K562 (cell line): ENCODE data around the gene LMX1B. TPM values are rescaled to one million over a fixed set of nuclear protein-coding genes. Genes with fewer than 3 reads are reported as not detected.

ENCODE experiments used
- ATAC-seq: fragments of 200-7000 bp; cut with Tn5 transposase; 3 replicates; pipeline ENCODE4 v1.9.1; 2020; ENCODE audit warnings: moderate library complexity
- BruUV-seq: library from RNA; stranded (reverse); fragments of 400-500 nt; replicated peaks from 2 replicates; lab custom pipeline; 2021; lab: Mats Ljungman, UMichigan
- CTCF ChIA-PET: fragments of 300-600 bp; formaldehyde crosslinking; extraction: SDS; loops from one replicate; lab custom pipeline; 2021; ENCODE audit warnings: low intra/inter-chr PET ratio; lab: Yijun Ruan, JAX
- POLR2A ChIA-PET: fragments of 300-600, 350-650 bp; sonication (Branson Sonifier 250); formaldehyde crosslinking; extraction: SDS; loops from one replicate; lab custom pipeline; 2021; ENCODE audit warnings: antibody characterized with exemption, inconsistent platforms; lab: Yijun Ruan, JAX
- DNase-seq, 4 experiments: peaks; one replicate each; pipeline versions ENCODE4 v3.0.0 to v3.0.0-alpha.2; 2011 to 2018; ENCODE audit warnings: low spot score in 3 of 4, mixed read lengths in 3 of 4; ENCODE audit errors: extremely low read depth in 1 of 4
- FAIRE-seq: peaks from 2 replicates; lab custom pipeline; 2011; peaks lifted over from hg19 to GRCh38; lab: Jason Lieb, UNC
- H2AFZ ChIP-seq: 2 replicates; pipeline ENCODE4 v1.6.0; 2011; ENCODE audit warnings: low read depth, low read length, control low read depth, inconsistent platforms
- H3K27ac ChIP-seq: fragments of 200-600 bp; 3 replicates; pipeline ENCODE4 v1.8.0; 2011; ENCODE audit warnings: low read depth, mild to moderate bottlenecking, control low read depth, inconsistent platforms, low read length, moderate library complexity, mixed read lengths; ENCODE audit errors: extremely low read depth
- H3K27me3 ChIP-seq, 2 experiments: fragments of 300-600 bp in 1 of 2; 2 replicates in 1 of 2; 3 replicates in 1 of 2; pipeline versions ENCODE4 v1.6.0 to v1.8.0; 2011; ENCODE audit warnings: inconsistent platforms in 2 of 2, low read length in 2 of 2, mild to moderate bottlenecking in 1 of 2, mixed read lengths in 1 of 2, moderate library complexity in 1 of 2; ENCODE audit not compliant: control insufficient read depth in 2 of 2, insufficient read depth in 2 of 2
- H3K36me3 ChIP-seq: fragments of 300-600 bp; 3 replicates; pipeline ENCODE4 v1.8.0; 2011; ENCODE audit warnings: mild to moderate bottlenecking, low read length, inconsistent platforms; ENCODE audit not compliant: control insufficient read depth, insufficient read depth
- H3K4me1 ChIP-seq, 2 experiments: fragments of 200-600 bp in 1 of 2; replicated peaks in 1 of 2; 2 replicates in 1 of 2; 3 replicates in 1 of 2; pipeline versions ENCODE4 v1.5.1 to v1.8.0; 2011; ENCODE audit warnings: inconsistent platforms in 2 of 2, low read length in 2 of 2, mild to moderate bottlenecking in 1 of 2, mixed read lengths in 1 of 2, moderate library complexity in 1 of 2; ENCODE audit not compliant: control insufficient read depth in 2 of 2, insufficient read depth in 2 of 2
- H3K4me2 ChIP-seq: 2 replicates; pipeline ENCODE4 v1.6.1; 2011; ENCODE audit warnings: low read length, control low read depth, inconsistent platforms, mixed read lengths; ENCODE audit not compliant: insufficient read depth
- H3K4me3 ChIP-seq: fragments of 200-600 bp; sonication (generic), shearing (Covaris generic); 2 replicates; pipeline ENCODE4 v1.5.1; 2016; ENCODE audit warnings: control low read depth, inconsistent platforms
- H3K79me2 ChIP-seq: fragments of 200-600 bp; 3 replicates; pipeline ENCODE4 v1.8.0; 2011; ENCODE audit warnings: low read length, inconsistent platforms; ENCODE audit not compliant: control insufficient read depth, insufficient read depth
- H3K9ac ChIP-seq, 2 experiments: 2 replicates each; pipeline versions ENCODE4 v1.6.0 to v1.6.1; 2011; ENCODE audit warnings: low read depth in 2 of 2, low read length in 2 of 2, control low read depth in 1 of 2, inconsistent platforms in 1 of 2, mild to moderate bottlenecking in 1 of 2, mixed read lengths in 1 of 2; ENCODE audit not compliant: insufficient read depth in 1 of 2
- H3K9me1 ChIP-seq: one replicate; pipeline ENCODE4 v1.6.0; 2011; ENCODE audit warnings: inconsistent platforms, mild to moderate bottlenecking, low read length, moderate library complexity; ENCODE audit not compliant: control insufficient read depth, insufficient read depth
- H3K9me3 ChIP-seq: replicated peaks from 2 replicates; pipeline ENCODE4 v1.5.1; 2011; ENCODE audit warnings: low read depth, low read length, inconsistent platforms; ENCODE audit not compliant: control insufficient read depth, insufficient read depth
- H4K20me1 ChIP-seq: replicated peaks from 2 replicates; pipeline ENCODE4 v1.6.1; 2011; ENCODE audit warnings: low read length, inconsistent platforms, mixed read lengths; ENCODE audit not compliant: control insufficient read depth, insufficient read depth
- BRD4 ChIP-seq: fragments of 200-600 bp; sonication (generic); IDR thresholded peaks from 2 replicates; pipeline ENCODE4 v1.6.1; 2017; ENCODE audit warnings: inconsistent platforms
- CHD1 ChIP-seq: fragments of 200-600 bp; sonication (generic); IDR thresholded peaks from one replicate; pipeline ENCODE4 v1.6.1; 2012; ENCODE audit warnings: mild to moderate bottlenecking, moderate library complexity, low read length, inconsistent platforms
- DACH1 ChIP-seq: fragments of 450-650 bp; IDR thresholded peaks from 2 replicates; pipeline ENCODE4 v1.6.1; 2018; ENCODE audit not compliant: partially characterized antibody
- ESRRA ChIP-seq: fragments of 450-650 bp; IDR thresholded peaks from 2 replicates; pipeline ENCODE4 v1.6.1; 2014; ENCODE audit warnings: low read depth, mild to moderate bottlenecking, moderate library complexity, borderline replicate concordance
- HDAC6 ChIP-seq: IDR thresholded peaks from 2 replicates; pipeline ENCODE4 v1.6.1; 2012; ENCODE audit warnings: low read depth, mild to moderate bottlenecking, control low read depth, inconsistent platforms, low read length, moderate library complexity
- MAFK ChIP-seq: IDR thresholded peaks from 2 replicates; pipeline ENCODE4 v1.6.1; 2011; ENCODE audit warnings: low read length, improper control_type of control experiment
- MTA3 ChIP-seq: fragments of 450-650 bp; formaldehyde crosslinking; IDR thresholded peaks from 2 replicates; pipeline ENCODE4 v1.6.1; 2017; ENCODE audit warnings: mild to moderate bottlenecking, borderline replicate concordance
- POU5F1 ChIP-seq: fragments of 150-350 bp; IDR thresholded peaks from 2 replicates; pipeline ENCODE4 v1.6.1; 2014; ENCODE audit warnings: borderline replicate concordance, low read length, low read depth, mild to moderate bottlenecking; ENCODE audit not compliant: partially characterized antibody
- RBM25 ChIP-seq: fragments of 200-400 bp; formaldehyde crosslinking; IDR thresholded peaks from 2 replicates; pipeline ENCODE4 v1.6.1; 2018; ENCODE audit warnings: low read length, low read depth, moderate library complexity; ENCODE audit not compliant: severe bottlenecking
- RFX7 ChIP-seq: fragments of 250-450 bp; sonication (Bioruptor Pico); IDR thresholded peaks from 2 replicates; pipeline ENCODE4 v1.5.1; 2021; ENCODE audit warnings: mild to moderate bottlenecking
- STAT5A ChIP-seq: IDR thresholded peaks from 2 replicates; pipeline ENCODE4 v1.6.1; 2012; ENCODE audit warnings: low read length, inconsistent platforms, borderline replicate concordance
- ZKSCAN1 ChIP-seq: fragments of 150-350 bp; IDR thresholded peaks from 2 replicates; pipeline ENCODE4 v1.6.1; 2016; ENCODE audit warnings: low read depth, low read length
- ZNF444 ChIP-seq: fragments of 250-450 bp; sonication (Bioruptor Pico); IDR thresholded peaks from 2 replicates; pipeline ENCODE4 v1.4.0; 2020; ENCODE audit warnings: mild to moderate bottlenecking, moderate library complexity
- WGBS: fragments of 100-300 bp; shearing (Covaris generic); methylation state at CpG from one replicate; pipeline ENCODE4 v1.1.6; 2016; ENCODE audit warnings: low coverage, mixed read lengths; ENCODE audit not compliant: insufficient coverage; ENCODE audit errors: missing lambda C conversion rate; 5-methylcytosine and 5-hydroxymethylcytosine counted together
- in situ Hi-C: fragments of 300-500 bp; cut with MboI; formaldehyde crosslinking; loops from 4 replicates; pipeline ENCODE4 v1.15.0; 2018; ENCODE audit warnings: inconsistent platforms, mixed read lengths
- intact Hi-C: fragments of 100-400 bp; cut with micrococcal nuclease; formaldehyde crosslinking; loops from 2 replicates; pipeline ENCODE4 v1.14.2; 2022
- polyA plus RNA-seq, 8 experiments: library from polyadenylated mRNA; depleted of rRNA in 4 of 8; stranded (reverse) in 5 of 8; unstranded in 3 of 8; fragments of >200 nt; fragmentation: Nextera tagmentation in 2 of 8; fragmentation: Illumina TruSeq in 1 of 8; extraction: Ambion mirVana in 2 of 8; extraction: Trizol in 1 of 8; gene quantifications; 2 replicates each; pipeline versions ENCODE4 v1.2.1 to v1.2.3, GENCODE V29; 2011 to 2014; ENCODE audit warnings: inconsistent platforms in 1 of 8, missing spikeins in 1 of 8
- total RNA-seq, 7 experiments: library from RNA; depleted of rRNA in 6 of 7; stranded (reverse); fragments of >200 nt in 6 of 7; fragmentation: Illumina TruSeq in 2 of 7; extraction: Trizol in 2 of 7; gene quantifications; 2 replicates each; pipeline versions ENCODE4 v1.2.1 to v1.2.3, GENCODE V29; 2011 to 2021; ENCODE audit warnings: low replicate concordance in 1 of 7
- TF ChIP-seq, protein P1 (sequence below), 3 experiments: fragments of 200-800 bp in 1 of 3; fragments of 250-450 bp in 1 of 3; fragments of 450-650 bp in 1 of 3; sonication (Bioruptor Pico) in 1 of 3; sonication (Bioruptor generic) in 1 of 3; formaldehyde crosslinking in 1 of 3; IDR thresholded peaks; 2 replicates each; pipeline versions ENCODE4 v1.6.1 to v1.8.0; 2016 to 2022; ENCODE audit warnings: mild to moderate bottlenecking in 2 of 3, missing genetic modification characterization in 2 of 3, missing compliant biosample characterization in 1 of 3, moderate library complexity in 1 of 3
- TF ChIP-seq, protein P2 (sequence below): sonication (generic); formaldehyde crosslinking; IDR thresholded peaks from 2 replicates; pipeline ENCODE4 v1.8.1; 2023; ENCODE audit warnings: mild to moderate bottlenecking, missing genetic modification reagents

Gene LMX1B
- total and polyA plus RNA-seq, 9 of the 15 experiments (the other 6 are each of a cell fraction or from before 2014, with no cell fraction given) = not detected

DNA sequence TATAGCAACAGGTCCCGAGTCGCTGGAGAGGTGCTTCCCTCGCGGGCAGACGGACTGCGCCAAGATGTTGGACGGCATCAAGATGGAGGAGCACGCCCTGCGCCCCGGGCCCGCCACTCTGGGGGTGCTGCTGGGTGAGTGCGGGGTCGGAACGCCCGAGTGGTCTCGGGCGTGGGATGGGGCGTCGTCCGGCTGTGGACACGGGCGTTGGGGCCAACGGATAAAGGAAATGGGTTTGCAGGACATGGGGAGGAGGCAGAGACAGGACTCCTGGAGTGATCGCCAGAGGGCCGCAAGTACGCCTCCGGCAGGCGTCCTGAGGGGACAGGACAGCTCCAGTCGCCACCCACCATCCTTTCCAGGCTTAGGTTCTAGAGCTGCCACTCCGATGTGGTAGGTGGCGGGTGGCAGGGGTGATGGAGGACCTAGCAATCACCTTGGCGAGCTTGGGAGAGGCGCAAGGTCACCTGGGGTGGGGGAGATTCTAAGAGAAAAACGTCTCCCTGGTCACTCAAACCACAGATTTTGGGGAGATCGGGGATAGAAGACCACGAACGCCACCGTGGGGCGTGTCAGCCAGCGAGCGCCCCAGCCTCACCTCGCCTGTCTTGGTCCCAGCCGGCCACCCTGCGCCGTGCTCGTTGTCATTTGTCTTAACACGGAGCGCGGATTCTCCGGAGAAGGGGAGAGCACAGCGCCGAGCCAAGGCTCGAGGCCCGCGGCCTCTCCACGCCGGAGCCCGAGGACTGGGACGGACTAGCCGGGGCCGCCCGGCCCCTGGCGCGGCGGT is 922 bp downstream of the LMX1B start:
- no peak for ATAC-seq
- in situ Hi-C loops = no loop called here
- POLR2A ChIA-PET = no interaction called here
- 37% methylated on average over 51 of the region's 65 CpGs for WGBS
- Histone ChIP-seq H3K27ac (no peak overlapping the region), H3K4me3 (no peak overlapping the region), H4K20me1 (peaks cover 10% of the 10 kb centered on the region), H3K36me3 (no peaks in the 10 kb centered on the region), H3K9ac (no peak overlapping the region), H3K9me1 (no peaks in the 10 kb centered on the region), H3K4me2 (no peak overlapping the region), H3K27me3 (peaks cover 22 to 71% of the 10 kb centered on the region in 2 experiments; a peak in 4 of 5 replicates), H3K9me3 (no peaks in the 10 kb centered on the region), H3K4me1 (peaks cover 0 to 34% of the 10 kb centered on the region in 2 experiments; a peak in 1 of 5 replicates), H3K79me2 (no peaks in the 10 kb centered on the region), H2AFZ (no peak overlapping the region)
- TF ChIP-seq POU5F1 = no peak
- no peak for TF ChIP-seq HDAC6
- TF ChIP-seq ESRRA = no peak
- TF ChIP-seq RFX7 (CRISPR knock-in tag) = no peak
- TF ChIP-seq MAFK = no peak
- TF ChIP-seq, protein P1, sequence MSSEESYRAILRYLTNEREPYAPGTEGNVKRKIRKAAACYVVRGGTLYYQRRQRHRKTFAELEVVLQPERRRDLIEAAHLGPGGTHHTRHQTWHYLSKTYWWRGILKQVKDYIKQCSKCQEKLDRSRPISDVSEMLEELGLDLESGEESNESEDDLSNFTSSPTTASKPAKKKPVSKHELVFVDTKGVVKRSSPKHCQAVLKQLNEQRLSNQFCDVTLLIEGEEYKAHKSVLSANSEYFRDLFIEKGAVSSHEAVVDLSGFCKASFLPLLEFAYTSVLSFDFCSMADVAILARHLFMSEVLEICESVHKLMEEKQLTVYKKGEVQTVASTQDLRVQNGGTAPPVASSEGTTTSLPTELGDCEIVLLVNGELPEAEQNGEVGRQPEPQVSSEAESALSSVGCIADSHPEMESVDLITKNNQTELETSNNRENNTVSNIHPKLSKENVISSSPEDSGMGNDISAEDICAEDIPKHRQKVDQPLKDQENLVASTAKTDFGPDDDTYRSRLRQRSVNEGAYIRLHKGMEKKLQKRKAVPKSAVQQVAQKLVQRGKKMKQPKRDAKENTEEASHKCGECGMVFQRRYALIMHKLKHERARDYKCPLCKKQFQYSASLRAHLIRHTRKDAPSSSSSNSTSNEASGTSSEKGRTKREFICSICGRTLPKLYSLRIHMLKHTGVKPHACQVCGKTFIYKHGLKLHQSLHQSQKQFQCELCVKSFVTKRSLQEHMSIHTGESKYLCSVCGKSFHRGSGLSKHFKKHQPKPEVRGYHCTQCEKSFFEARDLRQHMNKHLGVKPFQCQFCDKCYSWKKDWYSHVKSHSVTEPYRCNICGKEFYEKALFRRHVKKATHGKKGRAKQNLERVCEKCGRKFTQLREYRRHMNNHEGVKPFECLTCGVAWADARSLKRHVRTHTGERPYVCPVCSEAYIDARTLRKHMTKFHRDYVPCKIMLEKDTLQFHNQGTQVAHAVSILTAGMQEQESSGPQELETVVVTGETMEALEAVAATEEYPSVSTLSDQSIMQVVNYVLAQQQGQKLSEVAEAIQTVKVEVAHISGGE (CRISPR knock-in tag; IDR thresholded peaks at IDR 0.05) = no peak
- no peak for TF ChIP-seq RBM25
- TF ChIP-seq ZNF444 (CRISPR knock-in tag) = no peak
- TF ChIP-seq STAT5A = no peak
- no peak for TF ChIP-seq DACH1
- TF ChIP-seq BRD4 = no peak
- TF ChIP-seq, protein P2, sequence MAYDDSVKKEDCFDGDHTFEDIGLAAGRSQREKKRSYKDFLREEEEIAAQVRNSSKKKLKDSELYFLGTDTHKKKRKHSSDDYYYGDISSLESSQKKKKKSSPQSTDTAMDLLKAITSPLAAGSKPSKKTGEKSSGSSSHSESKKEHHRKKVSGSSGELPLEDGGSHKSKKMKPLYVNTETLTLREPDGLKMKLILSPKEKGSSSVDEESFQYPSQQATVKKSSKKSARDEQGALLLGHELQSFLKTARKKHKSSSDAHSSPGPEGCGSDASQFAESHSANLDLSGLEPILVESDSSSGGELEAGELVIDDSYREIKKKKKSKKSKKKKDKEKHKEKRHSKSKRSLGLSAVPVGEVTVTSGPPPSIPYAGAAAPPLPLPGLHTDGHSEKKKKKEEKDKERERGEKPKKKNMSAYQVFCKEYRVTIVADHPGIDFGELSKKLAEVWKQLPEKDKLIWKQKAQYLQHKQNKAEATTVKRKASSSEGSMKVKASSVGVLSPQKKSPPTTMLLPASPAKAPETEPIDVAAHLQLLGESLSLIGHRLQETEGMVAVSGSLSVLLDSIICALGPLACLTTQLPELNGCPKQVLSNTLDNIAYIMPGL (CRISPR knock-in tag) = no peak
- TF ChIP-seq ZKSCAN1 = no peak
- TF ChIP-seq MTA3 = no peak
- TF ChIP-seq CHD1 = no peak
- intact Hi-C loops = loop anchor here (5.0 kb wide), 1 partner anchor 78 kb away; no protein-coding TSS in a partner anchor
- CTCF ChIA-PET = no interaction called here
- FAIRE-seq = no peak
- no TSS peak for BruUV-seq
- no peak for DNase-seq
